HCT116 (cell line): ENCODE data around the gene PRPF18. TPM values are rescaled to one million over a fixed set of nuclear protein-coding genes. Genes with fewer than 3 reads are reported as not detected.

ENCODE experiments used
- ATAC-seq: fragments of 200-7000 bp; cut with Tn5 transposase; 2 replicates; pipeline ENCODE4 v1.9.1; 2020; ENCODE audit warnings: mild to moderate bottlenecking, moderate library complexity
- BruUV-seq: library from RNA; stranded (reverse); fragments of 400-500 nt; replicated peaks from 2 replicates; lab custom pipeline; 2021; lab: Mats Ljungman, UMichigan
- CTCF ChIA-PET: fragments of 300-600 bp; sonication (Branson Sonifier 250); formaldehyde crosslinking; loops from one replicate; lab custom pipeline; 2021; ENCODE audit warnings: antibody characterized with exemption; lab: Charles Lee
- POLR2A ChIA-PET: fragments of 300-600, 350-600 bp; sonication (Branson Sonifier 250); formaldehyde crosslinking; loops from one replicate; lab custom pipeline; 2021; ENCODE audit warnings: antibody characterized with exemption; lab: Charles Lee
- RAD21 ChIA-PET, 2 experiments: fragments of 300-600 bp; sonication (Branson Sonifier 250); formaldehyde crosslinking; loops; one replicate each; lab custom pipeline; 2023; ENCODE audit warnings: low total read pairs in 2 of 2; ENCODE audit not compliant: uncharacterized antibody in 2 of 2, unreplicated experiment in 2 of 2, low non-redundant PET in 1 of 2; lab: Charles Lee
- DNase-seq: peaks from one replicate; pipeline ENCODE4 v3.0.0-alpha.2; 2010; ENCODE audit warnings: low read depth, low spot score
- H2AFZ ChIP-seq: fragments of 200-600 bp; shearing (Covaris generic), sonication (generic); 2 replicates; pipeline ENCODE4 v1.6.1; 2017; ENCODE audit warnings: low read depth, mixed run types, mixed read lengths, antibody characterized with exemption, low read length; ENCODE audit not compliant: poor library complexity, severe bottlenecking
- H3K27ac ChIP-seq: 2 replicates; pipeline ENCODE4 v1.5.1; 2012; ENCODE audit warnings: low read depth, low read length
- H3K27me3 ChIP-seq: fragments of 200-600 bp; sonication (generic); 2 replicates; pipeline ENCODE4 v1.6.1; 2016; ENCODE audit warnings: mixed run types, low read length, mixed read lengths; ENCODE audit not compliant: insufficient read depth
- H3K36me3 ChIP-seq, 2 experiments: fragments of 200-500 bp in 1 of 2; fragments of 200-600 bp in 1 of 2; sonication (Bioruptor generic) in 1 of 2; sonication (generic) in 1 of 2; 2 replicates each; pipeline versions ENCODE4 v1.5.1 to v1.6.1; 2014 to 2016; ENCODE audit warnings: low read length in 2 of 2, inconsistent platforms in 1 of 2, mixed read lengths in 1 of 2, mixed run types in 1 of 2; ENCODE audit not compliant: insufficient read depth in 2 of 2, control insufficient read depth in 1 of 2
- H3K4me1 ChIP-seq, 2 experiments: fragments of 200-600 bp in 1 of 2; sonication (generic) in 1 of 2; 2 replicates each; pipeline versions ENCODE4 v1.5.1 to v1.6.1; 2012 to 2017; ENCODE audit warnings: low read length in 2 of 2, inconsistent platforms in 1 of 2, mild to moderate bottlenecking in 1 of 2, mixed read lengths in 1 of 2, mixed run types in 1 of 2, moderate library complexity in 1 of 2; ENCODE audit not compliant: insufficient read depth in 2 of 2, control insufficient read depth in 1 of 2
- H3K4me2 ChIP-seq: fragments of 200-600 bp; sonication (generic); 2 replicates; pipeline ENCODE4 v1.6.1; 2017; ENCODE audit warnings: mixed run types, low read length, mixed read lengths
- H3K4me3 ChIP-seq, 2 experiments: fragments of 200-600 bp in 1 of 2; sonication (generic) in 1 of 2; replicated peaks in 1 of 2; 2 replicates each; pipeline ENCODE4 v1.5.1; 2011 to 2016; ENCODE audit warnings: low read length in 2 of 2, control low read depth in 1 of 2, low read depth in 1 of 2, mild to moderate bottlenecking in 1 of 2, mixed read lengths in 1 of 2, mixed run types in 1 of 2
- H3K79me2 ChIP-seq: fragments of 200-600 bp; sonication (generic); 2 replicates; pipeline ENCODE4 v1.6.1; 2017; ENCODE audit warnings: mild to moderate bottlenecking, mixed run types, low read length, moderate library complexity, mixed read lengths; ENCODE audit not compliant: insufficient read depth
- H3K9ac ChIP-seq: fragments of 200-600 bp; sonication (generic); 2 replicates; pipeline ENCODE4 v1.6.1; 2016; ENCODE audit warnings: low read length, mixed read lengths
- H3K9me2 ChIP-seq: fragments of 200-600 bp; sonication (generic), shearing (Covaris generic); 2 replicates; pipeline ENCODE4 v1.6.1; 2017; ENCODE audit warnings: mixed run types, mild to moderate bottlenecking, moderate library complexity; ENCODE audit not compliant: insufficient read depth
- H3K9me3 ChIP-seq, 2 experiments: fragments of 200-500 bp in 1 of 2; fragments of 200-600 bp in 1 of 2; sonication (Bioruptor generic) in 1 of 2; sonication (generic) in 1 of 2; 2 replicates each; pipeline ENCODE4 v1.6.1; 2014 to 2017; ENCODE audit warnings: low read length in 2 of 2, mixed read lengths in 2 of 2, inconsistent platforms in 1 of 2, low read depth in 1 of 2, mild to moderate bottlenecking in 1 of 2, mixed run types in 1 of 2, moderate library complexity in 1 of 2; ENCODE audit not compliant: control insufficient read depth in 1 of 2, insufficient read depth in 1 of 2
- H4K20me1 ChIP-seq: fragments of 200-600 bp; sonication (generic), shearing (Covaris generic); 2 replicates; pipeline ENCODE4 v1.6.1; 2017; ENCODE audit warnings: mixed run types, mild to moderate bottlenecking, moderate library complexity; ENCODE audit not compliant: insufficient read depth
- ATF3 ChIP-seq: IDR thresholded peaks from 2 replicates; pipeline ENCODE4 v1.6.1; 2012
- EZH2 ChIP-seq: fragments of 200-600 bp; sonication (generic); IDR thresholded peaks from 2 replicates; pipeline ENCODE4 v1.6.1; 2017; ENCODE audit warnings: antibody characterized with exemption, mixed run types
- JUND ChIP-seq: IDR thresholded peaks from 2 replicates; pipeline ENCODE4 v1.6.1; 2012
- POLR2A ChIP-seq: IDR thresholded peaks from 2 replicates; pipeline ENCODE4 v1.7.0; 2011; ENCODE audit warnings: borderline replicate concordance; ENCODE audit not compliant: insufficient read depth, insufficient read length; ENCODE audit errors: extremely low read depth
- POLR2AphosphoS5 ChIP-seq: IDR thresholded peaks from 2 replicates; pipeline ENCODE4 v1.6.1; 2011; ENCODE audit warnings: mild to moderate bottlenecking, low read depth, low read length, moderate library complexity
- REST ChIP-seq: IDR thresholded peaks from 2 replicates; pipeline ENCODE4 v1.6.1; 2012; ENCODE audit warnings: low read depth
- SIN3A ChIP-seq: IDR thresholded peaks from 2 replicates; pipeline ENCODE4 v1.6.1; 2012; ENCODE audit warnings: low read depth
- TCF7L2 ChIP-seq: IDR thresholded peaks from 2 replicates; pipeline ENCODE4 v1.7.0; 2011; ENCODE audit warnings: borderline replicate concordance, inconsistent platforms; ENCODE audit not compliant: insufficient read depth, insufficient read length; ENCODE audit errors: extremely low read depth
- YY1 ChIP-seq: IDR thresholded peaks from 2 replicates; pipeline ENCODE4 v1.6.1; 2011; ENCODE audit warnings: low read length, low read depth, moderate library complexity, mild to moderate bottlenecking; ENCODE audit not compliant: insufficient replicate concordance; ENCODE audit errors: extremely low read depth
- ZFX ChIP-seq: fragments of 450-650 bp; IDR thresholded peaks from 2 replicates; pipeline ENCODE4 v1.6.1; 2017
- ZNF274 ChIP-seq: fragments of 200-500 bp; sonication (Bioruptor generic); IDR thresholded peaks from 2 replicates; pipeline ENCODE4 v1.6.1; 2014; ENCODE audit warnings: mild to moderate bottlenecking, low read depth, low read length, inconsistent platforms
- intact Hi-C: fragments of 100-400 bp; cut with micrococcal nuclease; formaldehyde crosslinking; loops from 2 replicates; pipeline ENCODE4 v1.10.0; 2022
- total RNA-seq: library from RNA; stranded (reverse); gene quantifications from one replicate; pipeline ENCODE4 v1.2.1, GENCODE V29; 2021; ENCODE audit not compliant: unreplicated experiment

Gene PRPF18
- total RNA-seq, 1 experiment from 2014 or later, result 16.2 TPM

- Histone ChIP-seq H3K4me1 (no peaks in the 10 kb centered on the region), H3K4me2 (no peak overlapping the region), H3K79me2 (no peaks in the 10 kb centered on the region), H4K20me1 (no peaks in the 10 kb centered on the region), H3K9me2 (no peaks in the 10 kb centered on the region), H3K9ac (no peak overlapping the region), H3K36me3 (no peaks in the 10 kb centered on the region), H3K4me3 (no peak overlapping the region), H3K27ac (no peak overlapping the region), H3K27me3 (no peaks in the 10 kb centered on the region), H2AFZ (no peak overlapping the region)
- ChIA-PET POLR2A (no interaction called here), CTCF (no interaction called here)
- DNase-seq (no peak), ATAC-seq (no peak)
- intact Hi-C loops, result no loop called here
- TF ChIP-seq POLR2A (no peak), YY1 (no peak), ZFX (no peak), JUND (no peak), REST (no peak), POLR2AphosphoS5 (no peak), EZH2 (no peak), TCF7L2 (no peak), SIN3A (no peak), ZNF274 (no peak), ATF3 (no peak)
- TF ChIP-seq, all 23 proteins: peak for 0
- RAD21 ChIA-PET, result no interaction called here
- H3K9me3 ChIP-seq, result no peaks in the 10 kb centered on the region
- no TSS peak for BruUV-seq
Observed at GRCh38 chr10:13542533-13542932, 44.2 kb upstream of the PRPF18 start.
